ENCODE results near the gene SH3PXD2A.

- TF ChIP-seq CTCF (IDR thresholded peaks at IDR 0.05) (no peak), EZH2 (IDR thresholded peaks at IDR 0.05; ENCODE audit: borderline replicate concordance, insufficient read depth, low read depth, low read length, poor library complexity, severe bottlenecking) (no peak)
Observed at GRCh38 chr10:103871006-103871405, 15.6 kb upstream of the SH3PXD2A start.
